Ovary (tissue), 9 donors: ENCODE data around the gene SAGE1. TPM values are rescaled to one million over a fixed set of nuclear protein-coding genes. Genes with fewer than 3 reads are reported as not detected.

Source experiments
- DNase-seq, 5 donors: peaks; one replicate each; pipeline ENCODE4 v3.0.0-alpha.2; 2019 to 2020
- H3K27ac ChIP-seq, 2 donors: fragments of 200-600 bp; one replicate each; pipeline versions ENCODE4 v1.5.1 to v1.8.0; 2019 to 2022
- H3K27me3 ChIP-seq: fragments of 200-600 bp; one replicate; pipeline ENCODE4 v1.8.0; 2022
- H3K36me3 ChIP-seq: fragments of 200-600 bp; sonication (generic); one replicate; pipeline ENCODE4 v1.5.1; 2019
- H3K4me1 ChIP-seq: one replicate; pipeline ENCODE4 v1.8.1; 2013; ENCODE audit warnings: mild to moderate bottlenecking, moderate library complexity; ENCODE audit not compliant: insufficient read depth
- H3K4me3 ChIP-seq: fragments of 200-600 bp; sonication (generic); one replicate; pipeline ENCODE4 v1.5.1; 2017
- H3K9me3 ChIP-seq, 2 donors: fragments of 200-600 bp in 1 of 2; sonication (generic) in 1 of 2; one replicate each; pipeline versions ENCODE4 v1.5.1 to v1.8.1; 2013 to 2019; ENCODE audit warnings: mild to moderate bottlenecking in 1 of 2, moderate library complexity in 1 of 2
- EP300 ChIP-seq: sonication (generic); formaldehyde crosslinking; IDR thresholded peaks from one replicate; pipeline ENCODE4 v1.6.1; 2017; ENCODE audit warnings: antibody characterized with exemption
- POLR2A ChIP-seq: fragments of 450-650 bp; IDR thresholded peaks from one replicate; pipeline ENCODE4 v1.6.1; 2017; ENCODE audit warnings: antibody characterized with exemption, mild to moderate bottlenecking, moderate library complexity
- WGBS, 3 donors: extraction: QIAGEN DNeasy Blood & Tissue Kit in 1 of 3; methylation state at CpG; one replicate each; pipeline versions ENCODE4 v1.1.5 to v1.1.7; 2013 to 2017; 5-methylcytosine and 5-hydroxymethylcytosine counted together
- intact Hi-C, 4 donors: fragments of 100-400 bp; cut with DNase I; formaldehyde crosslinking; loops; one replicate each; pipeline versions ENCODE4 v1.11.0 to v1.15.1; 2022 to 2023
- polyA plus RNA-seq, 2 donors: library from polyadenylated mRNA; stranded (reverse); fragments of 200-250 nt in 1 of 2; fragments of 350-450 nt in 1 of 2; fragmentation: Illumina TruSeq in 1 of 2; extraction: RNeasy Lipid Tissue Mini Kit (QIAGEN cat#74804) in 1 of 2; gene quantifications; one replicate each; pipeline ENCODE4 v1.2.3, GENCODE V29; 2013 to 2014
- total RNA-seq, 7 donors: library from RNA; depleted of rRNA in 2 of 7; stranded (reverse); fragments of >200 nt in 2 of 7; fragmentation: NEBNext Ultra II Directional in 3 of 7; extraction: Animal tissue kit (Norgen Biotek cat#: 25700) in 3 of 7; gene quantifications; one replicate each; pipeline versions ENCODE4 v1.1.0 to v1.2.4, GENCODE V29; 2016 to 2023
- TF ChIP-seq, protein P1 (sequence below), 3 donors: fragments of 450-650 bp in 2 of 3; fragments of 200-600 bp in 1 of 3; IDR thresholded peaks; one replicate each; pipeline versions ENCODE4 v1.5.1 to v1.8.0; 2016 to 2022; ENCODE audit warnings: antibody characterized with exemption in 3 of 3, mild to moderate bottlenecking in 1 of 3
- donor health status: DM: no; HTN: no; CAD: no; lungs with moderate emphysema.
- donor health status: DM: no; HTN: no; CAD: no.
- donor health status: Bipolar disorder and iron deficiency.
- donor health status: DM: yes; HTN: yes; CAD: no.
- donor health status: DM: no; HTN: no; CAD: no.
- donor health status: DM: yes; HTN: yes; CAD: no.

SAGE1 gene
- total and polyA plus RNA-seq, 9 donors = not detected

DNA sequence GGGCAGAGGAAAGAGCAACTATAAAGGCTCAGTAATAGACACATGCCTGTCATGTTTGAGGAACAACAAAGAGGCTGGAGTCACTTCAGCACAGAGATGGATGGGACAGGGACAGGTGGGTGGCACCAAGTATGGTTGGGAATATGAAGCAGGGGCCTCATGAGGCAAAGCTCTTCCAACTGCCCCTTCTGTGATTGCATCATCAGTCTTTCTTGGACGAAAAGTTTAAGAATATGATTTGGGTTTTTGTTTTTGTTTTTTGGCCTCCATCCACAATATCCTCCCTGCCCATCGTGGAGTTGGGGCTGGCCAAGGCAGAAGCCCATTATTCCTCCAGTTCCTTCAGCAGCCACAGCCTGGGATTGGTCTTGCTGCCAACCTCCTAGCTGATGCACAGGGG, 34.4 kb downstream of the SAGE1 start:
- H3K9me3 ChIP-seq = no peaks in the 10 kb centered on the region
- no peak overlapping the region for H3K4me3 ChIP-seq
- TF ChIP-seq, protein P1, sequence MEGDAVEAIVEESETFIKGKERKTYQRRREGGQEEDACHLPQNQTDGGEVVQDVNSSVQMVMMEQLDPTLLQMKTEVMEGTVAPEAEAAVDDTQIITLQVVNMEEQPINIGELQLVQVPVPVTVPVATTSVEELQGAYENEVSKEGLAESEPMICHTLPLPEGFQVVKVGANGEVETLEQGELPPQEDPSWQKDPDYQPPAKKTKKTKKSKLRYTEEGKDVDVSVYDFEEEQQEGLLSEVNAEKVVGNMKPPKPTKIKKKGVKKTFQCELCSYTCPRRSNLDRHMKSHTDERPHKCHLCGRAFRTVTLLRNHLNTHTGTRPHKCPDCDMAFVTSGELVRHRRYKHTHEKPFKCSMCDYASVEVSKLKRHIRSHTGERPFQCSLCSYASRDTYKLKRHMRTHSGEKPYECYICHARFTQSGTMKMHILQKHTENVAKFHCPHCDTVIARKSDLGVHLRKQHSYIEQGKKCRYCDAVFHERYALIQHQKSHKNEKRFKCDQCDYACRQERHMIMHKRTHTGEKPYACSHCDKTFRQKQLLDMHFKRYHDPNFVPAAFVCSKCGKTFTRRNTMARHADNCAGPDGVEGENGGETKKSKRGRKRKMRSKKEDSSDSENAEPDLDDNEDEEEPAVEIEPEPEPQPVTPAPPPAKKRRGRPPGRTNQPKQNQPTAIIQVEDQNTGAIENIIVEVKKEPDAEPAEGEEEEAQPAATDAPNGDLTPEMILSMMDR (IDR thresholded peaks at IDR 0.05) = no peak
- no peak for TF ChIP-seq EP300
- no peak for TF ChIP-seq POLR2A
- DNase-seq = no peak
- intact Hi-C loops = no loop called here
- H3K4me1 ChIP-seq = no peaks in the 10 kb centered on the region
- 19 to 32% (median 28%) methylated on average over 2 of the region's 2 CpGs for WGBS, 3 donors
- H3K27me3 ChIP-seq = no peaks in the 10 kb centered on the region
- no peak overlapping the region for H3K27ac ChIP-seq
- H3K36me3 ChIP-seq = no peaks in the 10 kb centered on the region

DNA sequence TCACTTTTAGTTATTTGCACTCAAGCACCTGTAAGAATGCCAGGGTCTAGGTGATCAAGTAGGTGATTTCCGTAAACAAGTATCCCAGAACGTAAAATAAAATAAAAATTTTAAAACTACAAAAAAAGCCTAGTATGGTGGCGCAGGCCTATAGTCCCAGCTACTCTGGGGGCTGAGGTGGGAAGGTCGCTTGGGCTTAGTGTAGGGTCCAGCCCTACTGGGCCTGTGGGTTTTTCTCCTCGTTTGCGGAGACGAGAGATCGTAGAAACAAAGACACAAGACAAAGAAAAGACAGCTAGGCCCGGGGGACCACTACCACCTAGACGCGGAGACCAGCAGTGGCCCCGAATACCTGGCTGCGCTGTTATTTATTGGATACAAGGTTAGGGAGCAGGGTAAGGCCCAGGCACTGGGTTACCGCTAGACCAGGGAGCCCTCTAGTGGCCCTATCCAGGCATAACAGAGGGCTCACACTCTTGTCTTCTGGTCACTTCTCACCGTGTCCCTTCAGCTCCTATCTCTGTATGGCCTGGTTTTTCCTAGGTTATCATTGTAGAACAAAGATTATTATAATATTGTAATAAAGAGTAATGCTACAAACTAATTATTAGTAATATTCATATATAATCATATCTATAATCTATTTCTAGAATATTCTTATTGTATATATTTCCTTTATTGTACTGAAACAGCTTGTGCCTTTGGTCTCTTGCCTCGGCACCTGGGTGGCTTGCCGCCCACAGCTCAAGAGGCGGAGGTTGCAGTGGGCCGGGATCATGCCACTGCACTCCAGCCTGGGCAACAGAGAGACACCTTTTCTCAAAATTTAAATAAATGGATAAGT, 38.4 kb downstream of the SAGE1 start:
- no peaks in the 10 kb centered on the region for H3K9me3 ChIP-seq
- H3K27ac ChIP-seq = no peak overlapping the region
- H3K4me1 ChIP-seq = no peaks in the 10 kb centered on the region
- intact Hi-C loops = no loop called here
- TF ChIP-seq, protein P1 (IDR thresholded peaks at IDR 0.05) = peak in 2 of 3 donors; percentile 21 to 27
- no peak for TF ChIP-seq EP300
- no peak for TF ChIP-seq POLR2A
- WGBS, 3 donors = 36 to 43% (median 41%) methylated on average over 19 of the region's 19 CpGs
- peak in 3 of 5 donors; percentile 19 to 40 (median 21) for DNase-seq
- no peaks in the 10 kb centered on the region for H3K27me3 ChIP-seq
- H3K4me3 ChIP-seq = no peak overlapping the region
- no peaks in the 10 kb centered on the region for H3K36me3 ChIP-seq

DNA sequence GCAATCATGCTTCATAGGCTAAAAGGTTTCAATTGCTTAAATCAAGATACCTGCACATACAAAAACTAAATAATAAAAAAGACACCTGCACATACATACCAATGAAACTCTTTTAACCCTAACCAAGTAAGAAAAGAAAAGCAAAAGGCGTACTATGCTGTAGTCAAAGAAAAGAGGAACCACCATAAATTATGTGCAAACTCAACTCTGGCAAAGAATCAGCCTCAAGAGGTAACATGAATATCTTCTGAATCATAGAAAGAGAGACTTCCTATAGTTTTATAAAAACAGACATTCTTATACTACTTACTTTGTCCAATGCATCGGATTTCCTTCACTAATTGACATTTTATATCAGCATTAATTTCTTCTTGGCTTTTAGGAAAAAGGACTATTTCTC, 51.0 kb downstream of the SAGE1 start:
- no peak overlapping the region for H3K4me3 ChIP-seq
- no peaks in the 10 kb centered on the region for H3K27me3 ChIP-seq
- 70 to 80% (median 79%) methylated on average over 2 of the region's 2 CpGs for WGBS, 3 donors
- H3K9me3 ChIP-seq = no peaks in the 10 kb centered on the region
- no peaks in the 10 kb centered on the region for H3K4me1 ChIP-seq
- no peaks in the 10 kb centered on the region for H3K36me3 ChIP-seq
- H3K27ac ChIP-seq = no peak overlapping the region
- TF ChIP-seq, protein P1 (IDR thresholded peaks at IDR 0.05) = no peak
- TF ChIP-seq POLR2A (no peak), EP300 (no peak)
- DNase-seq = no peak
- intact Hi-C loops = no loop called here

DNA sequence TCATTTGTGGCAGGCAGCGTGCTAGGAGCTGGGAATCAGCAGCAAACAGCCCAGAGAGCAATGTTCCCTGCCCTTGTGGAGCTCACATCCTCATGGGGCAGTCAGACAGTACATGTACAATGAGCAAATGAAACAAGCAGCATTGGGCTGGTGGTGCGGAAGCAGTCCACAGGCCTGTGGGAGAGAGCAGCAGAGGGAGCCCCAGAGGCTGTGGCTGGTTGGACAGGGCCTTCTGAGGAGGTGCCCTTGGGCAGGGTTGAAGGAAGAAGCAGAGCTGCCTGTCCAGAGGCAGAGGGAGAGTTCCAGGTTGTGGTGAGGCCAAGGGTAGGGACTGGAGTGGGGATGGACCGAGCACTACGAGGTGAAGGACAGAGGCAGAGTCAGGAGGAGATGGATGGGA, 57.8 kb downstream of the SAGE1 start:
- H3K27me3 ChIP-seq = no peaks in the 10 kb centered on the region
- H3K36me3 ChIP-seq = no peaks in the 10 kb centered on the region
- 59 to 70% (median 68%) methylated on average over 4 of the region's 4 CpGs for WGBS, 3 donors
- TF ChIP-seq POLR2A (no peak), EP300 (no peak)
- TF ChIP-seq, protein P1 (IDR thresholded peaks at IDR 0.05) = no peak
- no peaks in the 10 kb centered on the region for H3K9me3 ChIP-seq
- no peak for DNase-seq
- no peak overlapping the region for H3K27ac ChIP-seq
- intact Hi-C loops = no loop called here
- H3K4me3 ChIP-seq = no peak overlapping the region
- H3K4me1 ChIP-seq = no peaks in the 10 kb centered on the region

Other genes with a start within 250 kb of the SAGE1 start
- gene CT45A1, start 180.1 kb upstream of the SAGE1 start, total RNA-seq = 1 to 10 TPM in 1 of 7 donors, not detected in 6; 1.4 TPM
- not detected for gene CT45A1, start 180.1 kb upstream of the SAGE1 start, polyA plus RNA-seq
- gene CT45A3, start 125.5 kb upstream of the SAGE1 start, total RNA-seq = 1 to 10 TPM in 1 of 7 donors, under 1 TPM in 1, not detected in 5; 0.20 to 1.8 TPM
- not detected for gene CT45A3, start 125.5 kb upstream of the SAGE1 start, polyA plus RNA-seq
- 1 to 10 TPM in 1 of 7 donors, not detected in 6; 6.4 TPM for gene CT45A5, start 108.2 kb upstream of the SAGE1 start, total RNA-seq
- not detected for gene CT45A5, start 108.2 kb upstream of the SAGE1 start, polyA plus RNA-seq
- gene CT45A6, start 90.9 kb upstream of the SAGE1 start, total RNA-seq = not detected
- not detected for gene CT45A6, start 90.9 kb upstream of the SAGE1 start, polyA plus RNA-seq
- gene CT45A2, start 73.7 kb upstream of the SAGE1 start, total RNA-seq = not detected
- gene CT45A2, start 73.7 kb upstream of the SAGE1 start, polyA plus RNA-seq = not detected
- gene CT45A7, start 56.4 kb upstream of the SAGE1 start, total RNA-seq = not detected
- gene CT45A7, start 56.4 kb upstream of the SAGE1 start, polyA plus RNA-seq = not detected
- not detected for gene CT45A8, start 39.2 kb upstream of the SAGE1 start, total RNA-seq
- gene CT45A8, start 39.2 kb upstream of the SAGE1 start, polyA plus RNA-seq = not detected
- gene CT45A9, start 21.9 kb upstream of the SAGE1 start, total RNA-seq = not detected
- not detected for gene CT45A9, start 21.9 kb upstream of the SAGE1 start, polyA plus RNA-seq
- under 1 TPM in 1 of 7 donors, not detected in 6; 0.92 TPM for gene CT45A10, start 272 bp upstream of the SAGE1 start, total RNA-seq
- not detected for gene CT45A10, start 272 bp upstream of the SAGE1 start, polyA plus RNA-seq
- gene MMGT1, start 80.3 kb downstream of the SAGE1 start, total RNA-seq = 10 to 100 TPM; 19.1 to 27.1 (median 23.6) TPM
- gene MMGT1, start 80.3 kb downstream of the SAGE1 start, polyA plus RNA-seq = 10 to 100 TPM; 12.1 to 30.3 TPM
- gene SLC9A6, start 91.7 kb downstream of the SAGE1 start, total RNA-seq = 10 to 100 TPM; 10.5 to 18.6 (median 13.5) TPM
- 10 to 100 TPM in 1 of 2 donors, 1 to 10 TPM in 1; 9.2 to 12.7 TPM for gene SLC9A6, start 91.7 kb downstream of the SAGE1 start, polyA plus RNA-seq